HG03521 (cell line): Measurements from ENCODE around the gene ZNF76.

ENCODE experiments used
- ATAC-seq: cut with Tn5 transposase; IDR thresholded peaks from one replicate; pipeline ENCODE4 v1.9.1; 2021; ENCODE audit warnings: mild to moderate bottlenecking, moderate library complexity; ENCODE audit not compliant: unreplicated experiment

The ZNF76 gene

GRCh38 chr6:35259194-35259947 is at the start of gene ZNF76:
Gene ZNF76, plus strand, starts transcription at chr6:35259735. Its CDS starts 21,417 bp downstream, at chr6:35281152.
- peak; percentile 86 for ATAC-seq

GRCh38 chr6:35213298-35213791 is 46.2 kb upstream of the ZNF76 start:
- ATAC-seq = no peak

- ATAC-seq = no peak
Measured at GRCh38 chr6:35213824-35214756, 45.4 kb upstream of the ZNF76 start, which contains the start of gene SCUBE3. Gene SCUBE3, plus strand, starts transcription at chr6:35213956. Its CDS starts 463 bp downstream, at chr6:35214419.

- no peak for ATAC-seq
Measured at GRCh38 chr6:35214869-35215664, 44.5 kb upstream of the ZNF76 start.

GRCh38 chr6:35215665-35216411 is 43.7 kb upstream of the ZNF76 start:
- no peak for ATAC-seq

GRCh38 chr6:35216412-35216732 is 43.2 kb upstream of the ZNF76 start:
- ATAC-seq = no peak

GRCh38 chr6:35216851-35217811 is 42.4 kb upstream of the ZNF76 start:
- no peak for ATAC-seq

GRCh38 chr6:35218021-35218420 is 41.5 kb upstream of the ZNF76 start:
- ATAC-seq = no peak

- no peak for ATAC-seq
Measured at GRCh38 chr6:35218456-35218855, 41.1 kb upstream of the ZNF76 start.

- no peak for ATAC-seq
Measured at GRCh38 chr6:35219683-35220326, 39.7 kb upstream of the ZNF76 start.

GRCh38 chr6:35220711-35221110 is 38.8 kb upstream of the ZNF76 start:
- no peak for ATAC-seq

GRCh38 chr6:35223396-35223795 is 36.1 kb upstream of the ZNF76 start:
- no peak for ATAC-seq

GRCh38 chr6:35224720-35225119 is 34.8 kb upstream of the ZNF76 start:
- no peak for ATAC-seq

- no peak for ATAC-seq
Measured at GRCh38 chr6:35228481-35228880, 31.1 kb upstream of the ZNF76 start.

- no peak for ATAC-seq
Measured at GRCh38 chr6:35229304-35229703, 30.2 kb upstream of the ZNF76 start.

- ATAC-seq = no peak
Measured at GRCh38 chr6:35230498-35230897, 29.0 kb upstream of the ZNF76 start.

- ATAC-seq = no peak
Measured at GRCh38 chr6:35230950-35231349, 28.6 kb upstream of the ZNF76 start.

- ATAC-seq = no peak
Measured at GRCh38 chr6:35231563-35231962, 28.0 kb upstream of the ZNF76 start.

GRCh38 chr6:35234901-35235300 is 24.6 kb upstream of the ZNF76 start:
- ATAC-seq = no peak
